GM19193 (cell line): ENCODE results near the gene CUL1.

ENCODE experiments used
- POLR2A ChIP-seq: IDR thresholded peaks from 4 replicates; pipeline ENCODE4 v1.6.1; 2011; ENCODE audit not compliant: insufficient read depth, insufficient read length; ENCODE audit errors: extremely low read depth

Gene CUL1

DNA sequence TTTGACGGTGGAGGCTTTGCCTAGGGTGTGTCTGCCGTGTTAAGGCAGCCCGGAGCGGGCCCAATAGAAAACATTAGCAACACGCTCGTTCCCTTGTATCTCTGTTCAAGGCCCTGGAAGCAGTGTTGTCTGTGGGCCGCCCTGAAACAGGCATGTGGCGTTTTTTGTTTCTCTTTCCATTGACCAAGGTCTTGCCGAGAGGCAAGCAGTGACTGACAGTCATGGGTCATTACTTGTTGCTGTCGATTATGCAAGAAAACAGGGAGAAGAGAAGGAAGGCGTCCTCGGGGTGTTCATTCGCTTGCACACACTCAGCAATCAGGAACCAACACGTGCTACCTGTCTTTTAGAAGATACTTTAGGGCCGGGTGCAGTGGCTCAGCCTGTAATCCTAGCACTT is 92.8 kb downstream of the CUL1 start:
- no peak for TF ChIP-seq POLR2A

DNA sequence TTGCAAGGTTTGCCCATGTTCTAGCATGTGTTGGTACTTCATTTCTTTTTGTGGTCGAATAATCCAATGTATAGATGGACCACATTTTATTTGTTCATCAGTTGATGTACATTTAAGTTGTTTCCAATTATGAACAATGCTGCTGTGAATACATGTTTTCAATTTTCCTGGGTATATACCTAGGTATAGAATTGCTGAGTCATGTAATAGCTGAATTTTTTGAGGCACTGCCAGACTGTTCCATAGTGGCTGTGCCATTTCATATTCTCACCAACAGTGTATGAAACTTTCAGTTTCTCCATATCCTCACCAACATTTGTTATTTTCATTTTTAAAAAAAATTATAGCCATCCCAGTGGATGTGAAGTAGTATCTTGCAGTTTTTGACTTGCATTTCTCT is 94.9 kb downstream of the CUL1 start:
- no peak for TF ChIP-seq POLR2A

DNA sequence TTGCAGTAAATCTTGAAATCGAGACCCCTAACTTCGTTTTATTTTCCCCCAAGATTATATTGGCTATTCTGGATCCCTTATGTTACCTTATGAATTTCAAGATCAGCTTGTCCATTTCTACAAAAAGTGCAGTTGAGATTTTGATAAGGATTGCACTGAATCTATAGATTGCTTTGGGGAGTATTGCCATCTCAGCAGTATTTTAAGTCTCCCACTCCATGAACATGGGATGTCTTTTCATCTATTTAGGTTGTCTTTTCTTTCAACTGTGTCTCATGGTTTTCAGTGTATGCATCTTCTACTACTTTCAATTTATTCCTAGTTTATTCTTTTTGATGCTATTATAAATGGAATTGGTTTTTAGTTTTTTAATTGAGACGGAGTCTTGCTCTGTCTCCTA is 95.8 kb downstream of the CUL1 start:
- TF ChIP-seq POLR2A: no peak

DNA sequence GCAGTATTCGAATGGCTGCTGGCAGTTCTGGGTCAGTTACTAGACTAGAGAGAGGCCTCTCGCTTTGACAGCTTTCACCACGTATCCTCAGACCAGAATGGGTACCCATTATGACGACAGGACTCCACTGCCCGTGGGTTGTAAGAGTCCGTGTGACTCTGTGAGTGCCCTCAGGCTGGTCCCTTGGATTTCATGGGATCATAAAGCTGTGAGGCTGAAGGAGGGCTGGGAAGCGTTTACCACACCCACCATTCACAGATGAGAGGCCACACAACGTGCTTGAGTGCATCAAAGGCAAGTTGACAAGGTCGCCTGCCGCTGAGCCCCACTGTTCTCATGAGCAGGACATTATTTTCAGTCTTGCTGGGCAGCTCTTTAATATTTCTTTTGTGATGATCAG is 98.1 kb downstream of the CUL1 start:
- no peak for TF ChIP-seq POLR2A

DNA sequence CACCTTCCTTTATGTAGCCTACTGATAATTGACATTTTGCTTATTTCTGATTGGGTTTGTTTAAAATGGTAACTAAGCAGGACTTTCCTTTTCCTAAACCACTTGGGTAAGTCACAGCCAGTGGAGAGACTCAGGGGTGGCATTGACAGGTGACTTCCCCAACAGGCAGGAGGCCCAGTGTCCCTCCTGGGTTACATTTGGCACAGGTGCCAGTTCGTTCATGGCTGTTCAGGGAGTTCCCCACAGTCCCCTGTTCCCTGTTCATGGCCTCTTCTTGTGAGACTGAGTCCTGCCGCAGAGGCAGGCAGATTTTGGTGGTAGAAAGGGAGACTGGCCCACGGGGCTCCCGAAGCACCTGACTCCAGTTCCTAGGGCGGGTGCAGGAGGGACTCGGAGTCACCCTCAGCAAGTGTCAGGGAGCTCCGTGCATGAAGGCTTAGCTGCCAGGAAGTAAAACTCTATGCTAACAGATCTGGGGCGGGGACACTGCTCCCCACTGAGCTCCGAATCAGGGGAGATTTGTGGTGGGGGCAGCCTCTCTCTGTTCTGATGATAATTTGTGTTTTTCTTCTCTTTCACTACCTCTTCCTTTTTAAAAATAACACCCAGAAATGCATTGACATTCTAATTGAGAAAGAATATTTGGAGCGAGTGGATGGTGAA is 101.3 kb downstream of the CUL1 start:
- TF ChIP-seq POLR2A: no peak

DNA sequence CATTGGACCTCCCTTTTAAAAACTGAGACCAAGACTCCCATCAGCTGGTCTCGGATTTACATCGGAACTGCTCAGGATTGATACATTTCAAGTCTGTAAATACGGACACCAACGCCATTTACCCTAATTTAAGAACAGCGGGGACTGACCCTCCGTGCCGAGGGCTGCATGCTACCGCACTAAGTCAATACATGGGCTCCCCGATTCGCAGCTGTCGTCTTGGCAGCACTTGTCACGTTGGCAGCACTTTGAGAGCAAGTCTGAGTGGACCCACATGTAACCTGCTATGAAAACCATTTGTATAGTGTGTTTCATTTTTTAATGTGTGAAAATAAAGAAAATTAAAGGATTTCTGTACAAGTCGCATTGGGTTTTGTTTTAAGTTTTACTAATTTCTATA is 102.0 kb downstream of the CUL1 start:
- TF ChIP-seq POLR2A: no peak

DNA sequence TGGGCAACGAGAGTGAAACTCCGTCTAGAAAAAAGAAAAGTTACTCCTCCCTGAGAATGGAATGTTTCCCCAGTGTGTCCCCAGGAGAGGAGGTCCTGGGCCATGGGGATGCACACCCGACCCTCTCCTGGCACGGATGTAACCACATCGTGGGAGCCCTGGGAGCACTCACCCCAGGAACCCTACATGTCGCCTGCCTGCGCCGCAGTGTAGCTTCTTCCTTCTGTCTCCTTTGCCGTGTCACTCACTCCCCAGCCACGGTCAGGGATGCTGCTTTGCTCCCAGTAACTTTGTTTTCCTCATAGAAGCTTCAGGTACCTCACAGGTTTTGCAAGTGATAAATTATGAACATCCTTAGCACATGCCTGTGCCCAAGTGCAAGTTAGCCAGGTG is 103.4 kb downstream of the CUL1 start:
- TF ChIP-seq POLR2A: no peak

DNA sequence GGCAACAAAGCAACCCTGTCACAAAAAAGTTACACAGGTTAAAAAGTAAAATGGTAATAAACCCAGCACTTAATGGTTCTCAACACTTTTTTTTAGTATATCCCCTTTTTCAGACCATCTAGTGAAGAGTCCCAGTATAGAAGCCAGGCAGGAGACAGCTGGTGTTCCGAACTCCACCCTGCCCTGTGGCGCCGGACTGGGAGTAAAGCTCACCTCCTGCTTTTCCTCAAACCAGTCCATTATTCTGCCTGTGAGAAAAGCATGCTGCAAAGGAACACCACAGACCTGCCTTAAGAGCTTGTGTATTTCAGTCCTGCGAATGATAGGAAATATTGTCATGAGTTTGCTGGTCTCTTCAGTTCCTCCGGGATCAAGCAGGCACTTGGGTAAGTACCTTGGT is 104.4 kb downstream of the CUL1 start:
- no peak for TF ChIP-seq POLR2A

DNA sequence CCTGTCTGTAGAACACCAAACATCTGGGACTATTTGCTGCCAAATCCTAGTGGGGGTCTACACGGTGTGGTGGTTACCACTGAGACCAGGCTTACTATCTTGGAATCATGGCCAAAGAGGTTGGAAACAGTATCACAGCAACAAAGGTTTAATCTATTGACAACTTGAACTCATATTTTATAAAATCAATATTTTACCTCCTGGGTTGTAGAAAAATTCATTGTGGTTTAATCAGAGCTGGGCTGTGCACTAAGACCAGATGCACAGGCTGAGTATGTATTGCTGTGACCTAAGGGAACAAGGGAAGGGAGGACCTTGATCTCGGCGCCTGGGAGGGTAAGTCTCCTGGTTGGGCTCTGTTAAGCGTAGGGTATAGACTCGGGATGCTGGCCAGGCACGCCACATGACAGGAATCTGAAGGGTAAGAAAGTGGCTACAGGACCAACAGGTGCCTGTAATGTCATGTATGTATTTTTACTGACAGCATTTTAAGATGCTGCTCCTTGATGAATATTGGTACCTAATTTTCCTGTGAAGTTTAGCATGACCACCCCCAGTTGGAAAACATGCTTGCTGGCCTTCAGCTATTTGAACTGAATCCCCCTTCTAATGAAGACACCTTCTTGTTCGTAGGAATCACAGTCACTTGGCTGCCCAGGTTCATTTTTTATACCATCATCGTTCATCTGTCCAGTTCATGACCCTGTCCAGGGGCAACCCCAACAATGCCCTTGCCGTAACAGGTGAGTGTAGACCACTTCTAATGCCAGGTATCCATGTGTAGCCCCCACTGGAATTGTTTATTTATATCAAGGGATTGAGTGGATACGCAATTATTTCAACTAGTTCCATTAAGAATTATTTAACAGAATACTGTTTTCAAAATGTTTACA is 105.9 kb downstream of the CUL1 start:
- TF ChIP-seq POLR2A: peak; percentile 30

DNA sequence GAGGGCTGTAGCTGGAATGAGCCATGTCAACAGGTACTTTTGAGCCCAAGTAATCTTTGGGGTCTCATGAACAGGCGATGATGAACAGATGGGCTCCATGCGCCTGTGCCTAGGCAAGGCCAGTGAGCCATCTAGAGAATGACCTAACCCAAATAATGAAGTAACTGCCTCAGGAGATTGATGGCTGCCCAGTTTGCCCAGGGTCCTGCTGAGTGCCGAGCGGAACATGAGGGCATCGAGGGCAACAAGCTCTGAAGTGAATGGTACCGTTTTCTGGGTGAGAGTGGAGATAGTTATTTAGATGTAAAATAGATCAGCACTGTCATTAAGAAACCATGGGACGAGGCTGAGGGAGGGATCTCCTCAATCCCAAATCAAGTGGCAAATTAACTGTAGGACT is 107.5 kb downstream of the CUL1 start:
- no peak for TF ChIP-seq POLR2A

DNA sequence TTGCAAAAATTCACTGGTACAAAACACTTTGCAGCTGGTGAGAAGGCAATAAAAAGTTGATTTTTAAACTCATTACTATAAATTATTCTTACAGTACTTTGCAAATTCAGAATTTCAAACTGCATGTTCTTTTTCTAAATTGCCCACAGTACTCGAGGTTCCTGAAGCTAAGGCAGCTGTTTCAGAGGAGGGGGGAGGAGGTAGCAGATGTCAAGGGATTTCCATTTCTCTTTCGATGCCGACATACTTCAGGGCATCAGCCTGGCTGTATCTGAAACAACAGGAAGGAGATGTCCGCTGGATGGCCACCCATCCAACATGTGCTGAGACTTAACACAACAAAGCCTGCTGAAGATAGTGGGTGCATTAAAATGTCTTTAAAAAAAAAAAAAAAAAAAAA is 108.7 kb downstream of the CUL1 start:
- TF ChIP-seq POLR2A: no peak

DNA sequence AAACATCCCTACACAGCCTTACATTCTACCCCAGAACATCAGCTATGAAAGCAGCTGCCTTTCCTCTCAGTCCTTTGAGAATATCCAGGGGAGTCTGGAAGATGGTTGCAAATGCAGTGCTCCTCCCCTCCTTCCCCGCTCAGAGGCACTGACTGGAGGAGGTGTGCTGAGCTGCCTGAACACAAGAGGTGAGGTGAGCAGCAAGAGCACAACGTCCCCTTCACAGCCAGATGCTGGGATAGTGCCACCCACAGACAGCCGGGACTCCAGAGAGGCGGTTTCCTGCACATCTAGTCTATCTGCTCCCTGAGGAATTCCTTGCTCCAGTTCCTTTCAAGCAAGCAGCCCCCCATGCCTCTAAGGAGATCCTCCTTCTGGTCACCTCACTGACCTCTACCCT is 111.2 kb downstream of the CUL1 start:
- no peak for TF ChIP-seq POLR2A

DNA sequence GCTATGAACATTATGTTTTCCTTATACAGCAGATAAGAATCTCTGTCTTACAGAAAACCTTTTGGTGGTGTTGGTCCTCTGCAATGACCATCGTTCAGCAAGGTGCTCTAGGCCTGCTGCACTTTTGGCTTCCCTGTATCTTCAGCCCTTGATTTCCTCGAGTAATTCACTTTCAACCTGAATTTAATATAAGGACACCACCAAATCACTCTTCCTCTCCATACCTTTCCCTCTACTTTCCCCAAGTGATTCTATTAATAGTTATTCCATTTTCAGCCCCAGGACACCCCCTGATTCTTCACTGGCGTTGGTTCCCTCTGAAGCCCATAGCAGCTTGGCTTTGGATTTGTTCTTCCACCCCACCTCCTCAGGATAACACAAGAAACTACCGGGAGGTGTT is 113.2 kb downstream of the CUL1 start:
- no peak for TF ChIP-seq POLR2A

DNA sequence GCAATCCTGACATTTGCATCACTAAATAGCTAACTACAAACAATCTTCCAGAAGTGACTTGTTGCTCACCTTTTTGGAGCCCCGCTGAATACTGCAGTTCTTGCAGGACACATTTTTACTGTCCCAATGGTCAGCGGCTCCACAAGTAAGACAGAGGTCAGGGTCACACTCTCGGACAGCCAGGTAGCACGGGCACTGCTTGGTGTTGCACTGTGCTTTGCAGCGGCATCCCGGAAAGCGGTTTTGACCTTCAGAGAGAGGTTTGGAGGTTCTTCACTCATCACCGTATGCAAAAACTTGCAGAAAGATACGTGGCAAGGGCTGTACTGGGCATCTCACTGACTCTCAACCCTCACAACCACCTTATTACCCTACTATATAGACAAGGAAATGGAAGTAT is 115.2 kb downstream of the CUL1 start:
- no peak for TF ChIP-seq POLR2A

DNA sequence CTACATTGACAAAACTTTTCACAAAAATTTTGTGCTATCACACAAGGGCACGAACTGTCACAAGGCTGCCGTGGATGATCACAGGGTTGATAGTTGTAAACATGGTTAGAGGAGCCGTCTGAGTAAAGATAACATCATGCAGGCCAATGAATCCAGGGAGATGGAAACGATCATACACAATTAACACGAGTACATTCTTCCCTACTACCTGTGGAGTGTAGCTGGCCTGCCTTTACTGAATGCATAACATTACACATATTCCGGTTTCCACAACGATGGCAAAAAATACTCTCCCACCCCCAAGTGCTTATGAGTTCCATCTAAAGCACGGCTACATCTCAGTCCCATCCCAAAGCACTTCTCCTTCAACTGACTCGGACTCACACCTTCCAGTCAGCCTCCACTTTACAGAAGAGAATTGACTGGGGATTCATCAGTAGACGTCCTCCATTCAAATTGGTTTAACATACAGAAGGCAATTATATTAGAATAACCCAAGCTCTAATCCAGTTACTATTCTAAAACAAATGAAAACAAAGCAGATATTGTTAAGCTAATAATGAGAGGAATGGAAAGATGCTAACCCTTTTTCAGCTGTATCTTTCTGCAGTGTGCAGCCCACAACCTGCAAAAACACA is 116.3 kb downstream of the CUL1 start:
- TF ChIP-seq POLR2A: no peak

DNA sequence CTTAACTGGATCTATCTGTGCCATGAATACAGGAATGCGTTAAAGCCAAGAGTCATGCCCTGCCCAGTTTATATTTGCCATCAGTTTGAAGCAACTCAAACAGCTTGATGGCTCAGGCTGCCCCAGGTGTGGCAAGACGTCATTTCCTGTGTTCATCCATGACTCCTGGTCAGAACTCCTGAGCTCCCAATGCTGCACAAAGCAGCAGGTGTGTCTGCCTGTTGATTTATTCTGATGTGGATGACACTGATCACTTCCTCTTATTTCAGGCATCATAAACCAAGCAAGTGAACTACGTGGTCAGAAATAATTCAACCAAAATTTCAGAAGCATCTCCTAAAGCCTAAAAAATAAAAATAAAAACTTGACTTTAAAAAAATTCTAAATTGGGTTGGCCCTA is 116.9 kb downstream of the CUL1 start:
- no peak for TF ChIP-seq POLR2A
